K562 (cell line): ENCODE measurements around the gene AAGAB. TPM values are rescaled to one million over a fixed set of nuclear protein-coding genes. Genes with fewer than 3 reads are reported as not detected.

Experiments used
- ATAC-seq: fragments of 200-7000 bp; cut with Tn5 transposase; 3 replicates; pipeline ENCODE4 v1.9.1; 2020; ENCODE audit warnings: moderate library complexity
- BruUV-seq: library from RNA; stranded (reverse); fragments of 400-500 nt; replicated peaks from 2 replicates; lab custom pipeline; 2021; lab: Mats Ljungman, UMichigan
- CTCF ChIA-PET: fragments of 300-600 bp; formaldehyde crosslinking; extraction: SDS; loops from one replicate; lab custom pipeline; 2021; ENCODE audit warnings: low intra/inter-chr PET ratio; lab: Yijun Ruan, JAX
- POLR2A ChIA-PET: fragments of 300-600, 350-650 bp; sonication (Branson Sonifier 250); formaldehyde crosslinking; extraction: SDS; loops from one replicate; lab custom pipeline; 2021; ENCODE audit warnings: antibody characterized with exemption, inconsistent platforms; lab: Yijun Ruan, JAX
- DNase-seq, 4 experiments: peaks; one replicate each; pipeline versions ENCODE4 v3.0.0 to v3.0.0-alpha.2; 2011 to 2018; ENCODE audit warnings: low spot score in 3 of 4, mixed read lengths in 3 of 4; ENCODE audit errors: extremely low read depth in 1 of 4
- FAIRE-seq: peaks from 2 replicates; lab custom pipeline; 2011; peaks lifted over from hg19 to GRCh38; lab: Jason Lieb, UNC
- H2AFZ ChIP-seq: 2 replicates; pipeline ENCODE4 v1.6.0; 2011; ENCODE audit warnings: low read depth, low read length, control low read depth, inconsistent platforms
- H3K27ac ChIP-seq: fragments of 200-600 bp; 3 replicates; pipeline ENCODE4 v1.8.0; 2011; ENCODE audit warnings: low read depth, mild to moderate bottlenecking, control low read depth, inconsistent platforms, low read length, moderate library complexity, mixed read lengths; ENCODE audit errors: extremely low read depth
- H3K27me3 ChIP-seq, 2 experiments: fragments of 300-600 bp in 1 of 2; 2 replicates in 1 of 2; 3 replicates in 1 of 2; pipeline versions ENCODE4 v1.6.0 to v1.8.0; 2011; ENCODE audit warnings: inconsistent platforms in 2 of 2, low read length in 2 of 2, mild to moderate bottlenecking in 1 of 2, mixed read lengths in 1 of 2, moderate library complexity in 1 of 2; ENCODE audit not compliant: control insufficient read depth in 2 of 2, insufficient read depth in 2 of 2
- H3K36me3 ChIP-seq: fragments of 300-600 bp; 3 replicates; pipeline ENCODE4 v1.8.0; 2011; ENCODE audit warnings: mild to moderate bottlenecking, low read length, inconsistent platforms; ENCODE audit not compliant: control insufficient read depth, insufficient read depth
- H3K4me1 ChIP-seq, 2 experiments: fragments of 200-600 bp in 1 of 2; replicated peaks in 1 of 2; 2 replicates in 1 of 2; 3 replicates in 1 of 2; pipeline versions ENCODE4 v1.5.1 to v1.8.0; 2011; ENCODE audit warnings: inconsistent platforms in 2 of 2, low read length in 2 of 2, mild to moderate bottlenecking in 1 of 2, mixed read lengths in 1 of 2, moderate library complexity in 1 of 2; ENCODE audit not compliant: control insufficient read depth in 2 of 2, insufficient read depth in 2 of 2
- H3K4me2 ChIP-seq: 2 replicates; pipeline ENCODE4 v1.6.1; 2011; ENCODE audit warnings: low read length, control low read depth, inconsistent platforms, mixed read lengths; ENCODE audit not compliant: insufficient read depth
- H3K4me3 ChIP-seq: fragments of 200-600 bp; sonication (generic), shearing (Covaris generic); 2 replicates; pipeline ENCODE4 v1.5.1; 2016; ENCODE audit warnings: control low read depth, inconsistent platforms
- H3K79me2 ChIP-seq: fragments of 200-600 bp; 3 replicates; pipeline ENCODE4 v1.8.0; 2011; ENCODE audit warnings: low read length, inconsistent platforms; ENCODE audit not compliant: control insufficient read depth, insufficient read depth
- H3K9ac ChIP-seq, 2 experiments: 2 replicates each; pipeline versions ENCODE4 v1.6.0 to v1.6.1; 2011; ENCODE audit warnings: low read depth in 2 of 2, low read length in 2 of 2, control low read depth in 1 of 2, inconsistent platforms in 1 of 2, mild to moderate bottlenecking in 1 of 2, mixed read lengths in 1 of 2; ENCODE audit not compliant: insufficient read depth in 1 of 2
- H3K9me1 ChIP-seq: one replicate; pipeline ENCODE4 v1.6.0; 2011; ENCODE audit warnings: inconsistent platforms, mild to moderate bottlenecking, low read length, moderate library complexity; ENCODE audit not compliant: control insufficient read depth, insufficient read depth
- H3K9me3 ChIP-seq: replicated peaks from 2 replicates; pipeline ENCODE4 v1.5.1; 2011; ENCODE audit warnings: low read depth, low read length, inconsistent platforms; ENCODE audit not compliant: control insufficient read depth, insufficient read depth
- H4K20me1 ChIP-seq: replicated peaks from 2 replicates; pipeline ENCODE4 v1.6.1; 2011; ENCODE audit warnings: low read length, inconsistent platforms, mixed read lengths; ENCODE audit not compliant: control insufficient read depth, insufficient read depth
- ATF6 ChIP-seq: sonication (generic); formaldehyde crosslinking; IDR thresholded peaks from 2 replicates; pipeline ENCODE4 v1.4.0; 2020; ENCODE audit warnings: mild to moderate bottlenecking, missing genetic modification reagents
- CTCFL ChIP-seq: IDR thresholded peaks from 2 replicates; pipeline ENCODE4 v1.6.1; 2011; ENCODE audit warnings: borderline replicate concordance, low read depth, mild to moderate bottlenecking, moderate library complexity, low read length; ENCODE audit not compliant: insufficient read depth, poor library complexity, severe bottlenecking
- POLR2A ChIP-seq: fragments of 450-650 bp; conservative IDR thresholded peaks from 2 replicates; pipeline ENCODE4 v1.6.1; 2016
- THRAP3 ChIP-seq: fragments of 450-650 bp; IDR thresholded peaks from 2 replicates; pipeline ENCODE4 v1.6.1; 2016; ENCODE audit warnings: mild to moderate bottlenecking, inconsistent platforms, borderline replicate concordance
- WGBS: fragments of 100-300 bp; shearing (Covaris generic); methylation state at CpG from one replicate; pipeline ENCODE4 v1.1.6; 2016; ENCODE audit warnings: low coverage, mixed read lengths; ENCODE audit not compliant: insufficient coverage; ENCODE audit errors: missing lambda C conversion rate; 5-methylcytosine and 5-hydroxymethylcytosine counted together
- in situ Hi-C: fragments of 300-500 bp; cut with MboI; formaldehyde crosslinking; loops from 4 replicates; pipeline ENCODE4 v1.15.0; 2018; ENCODE audit warnings: inconsistent platforms, mixed read lengths
- intact Hi-C: fragments of 100-400 bp; cut with micrococcal nuclease; formaldehyde crosslinking; loops from 2 replicates; pipeline ENCODE4 v1.14.2; 2022
- polyA plus RNA-seq, 8 experiments: library from polyadenylated mRNA; depleted of rRNA in 4 of 8; stranded (reverse) in 5 of 8; unstranded in 3 of 8; fragments of >200 nt; fragmentation: Nextera tagmentation in 2 of 8; fragmentation: Illumina TruSeq in 1 of 8; extraction: Ambion mirVana in 2 of 8; extraction: Trizol in 1 of 8; gene quantifications; 2 replicates each; pipeline versions ENCODE4 v1.2.1 to v1.2.3, GENCODE V29; 2011 to 2014; ENCODE audit warnings: inconsistent platforms in 1 of 8, missing spikeins in 1 of 8
- total RNA-seq, 7 experiments: library from RNA; depleted of rRNA in 6 of 7; stranded (reverse); fragments of >200 nt in 6 of 7; fragmentation: Illumina TruSeq in 2 of 7; extraction: Trizol in 2 of 7; gene quantifications; 2 replicates each; pipeline versions ENCODE4 v1.2.1 to v1.2.3, GENCODE V29; 2011 to 2021; ENCODE audit warnings: low replicate concordance in 1 of 7

Gene AAGAB
- total and polyA plus RNA-seq, 9 of the 15 experiments (the other 6 are each of a cell fraction or from before 2014, with no cell fraction given), result 17.8 to 109 (median 58.3) TPM

GRCh38 chr15:67196222-67196621 lies 58.2 kb downstream of the AAGAB start:
- H4K20me1 ChIP-seq, result no peaks in the 10 kb centered on the region
- ChIA-PET CTCF (no interaction called here), POLR2A (interaction anchor here (0.6 to 1.1 kb wide), 3 partner anchors 12 to 255 kb away, joined by 3 read pairs; no protein-coding TSS in a partner anchor)
- no peaks in the 10 kb centered on the region for H3K4me1 ChIP-seq
- no peak overlapping the region for H3K27ac ChIP-seq
- no peaks in the 10 kb centered on the region for H3K9me3 ChIP-seq
- ATAC-seq (no peak), DNase-seq (no peak), FAIRE-seq (no peak)
- no TSS peak for BruUV-seq
- intact Hi-C loops (no loop called here), in situ Hi-C loops (no loop called here)
- 82% methylated on average over 6 of the region's 6 CpGs for whole genome bisulfite sequencing
- H3K4me2 ChIP-seq, result no peak overlapping the region
- H3K79me2 ChIP-seq, result no peaks in the 10 kb centered on the region
- H3K9me1 ChIP-seq, result no peaks in the 10 kb centered on the region
- H3K27me3 ChIP-seq, result no peaks in the 10 kb centered on the region
- TF ChIP-seq POLR2A (0 out of 2 replicates have a peak, but pooled peaks have one; percentile 4), CTCFL (no peak), THRAP3 (no peak), ATF6 (CRISPR knock-in tag) (no peak)
- H3K36me3 ChIP-seq, result peaks cover 56% of the 10 kb centered on the region
- H2AFZ ChIP-seq, result no peak overlapping the region
- no peak overlapping the region for H3K9ac ChIP-seq
- no peak overlapping the region for H3K4me3 ChIP-seq
